SJCRH30 (cell line): Measurements from ENCODE around the gene CAPG. TPM values are rescaled to one million over a fixed set of nuclear protein-coding genes. Genes with fewer than 3 reads are reported as not detected.

Source experiments
- DNase-seq, 2 experiments: peaks; one replicate each; pipeline ENCODE4 v3.0.0-alpha.2; 2015 to 2020
- H3K27ac ChIP-seq: fragments of 250-450 bp; sonication (Bioruptor Pico); 2 replicates; pipeline ENCODE4 v1.5.1; 2020; ENCODE audit warnings: mild to moderate bottlenecking, moderate library complexity
- H3K27me3 ChIP-seq: fragments of 250-450 bp; sonication (Bioruptor Pico); 2 replicates; pipeline ENCODE4 v1.5.1; 2020; ENCODE audit warnings: mild to moderate bottlenecking, moderate library complexity
- H3K36me3 ChIP-seq: fragments of 250-450 bp; sonication (Bioruptor Pico); 2 replicates; pipeline ENCODE4 v1.5.1; 2020; ENCODE audit warnings: mild to moderate bottlenecking, moderate library complexity
- H3K4me1 ChIP-seq: fragments of 250-450 bp; sonication (Bioruptor Pico); 2 replicates; pipeline ENCODE4 v1.5.1; 2020; ENCODE audit warnings: mild to moderate bottlenecking, moderate library complexity
- H3K4me3 ChIP-seq: fragments of 250-450 bp; sonication (Bioruptor Pico); 2 replicates; pipeline ENCODE4 v1.5.1; 2020; ENCODE audit warnings: mild to moderate bottlenecking, moderate library complexity
- H3K9me3 ChIP-seq: fragments of 250-450 bp; sonication (Bioruptor Pico); replicated peaks from 2 replicates; pipeline ENCODE4 v1.5.1; 2020; ENCODE audit warnings: mild to moderate bottlenecking, moderate library complexity
- total RNA-seq: library from RNA; depleted of rRNA; stranded (reverse); fragments of >200 nt; shearing (Covaris generic); gene quantifications from 2 replicates; pipeline ENCODE4 v1.2.3, GENCODE V29; 2014; rRNA removed

The CAPG gene
- 0.43 and 1.1 TPM in 2 replicates for total RNA-seq

GRCh38 chr2:85409845-85410583 lies at the start of gene CAPG:
Gene CAPG, minus strand, starts transcription at chr2:85410366. Its CDS starts 8,221 bp downstream, at chr2:85402145.
- DNase-seq, result no peak
- H3K4me3 ChIP-seq, result no peak within 1 kb of the TSS
- H3K4me1 ChIP-seq, result peaks cover 4% of the 10 kb centered on the region; the same call in 1 of the 2 replicates
- H3K27me3 ChIP-seq, result no peaks in the 10 kb centered on the region
- no peaks in the 10 kb centered on the region for H3K36me3 ChIP-seq
- H3K27ac ChIP-seq, result no peak within 1 kb of the TSS
- H3K9me3 ChIP-seq, result no peaks in the 10 kb centered on the region

GRCh38 chr2:85459771-85460170 lies 49.6 kb upstream of the CAPG start:
- H3K36me3 ChIP-seq, result no peaks in the 10 kb centered on the region
- no peaks in the 10 kb centered on the region for H3K9me3 ChIP-seq
- H3K4me3 ChIP-seq, result no peak overlapping the region
- no peak overlapping the region for H3K27ac ChIP-seq
- DNase-seq, result no peak
- H3K4me1 ChIP-seq, result no peaks in the 10 kb centered on the region
- H3K27me3 ChIP-seq, result no peaks in the 10 kb centered on the region

GRCh38 chr2:85458601-85459563 lies 48.7 kb upstream of the CAPG start:
- H3K4me3 ChIP-seq, result no peak overlapping the region

GRCh38 chr2:85457877-85458316 lies 47.7 kb upstream of the CAPG start:
- no peaks in the 10 kb centered on the region for H3K4me1 ChIP-seq
- H3K9me3 ChIP-seq, result no peaks in the 10 kb centered on the region
- H3K27ac ChIP-seq, result no peak overlapping the region
- no peaks in the 10 kb centered on the region for H3K27me3 ChIP-seq
- DNase-seq, result no peak
- no peaks in the 10 kb centered on the region for H3K36me3 ChIP-seq
- H3K4me3 ChIP-seq, result no peak overlapping the region

More at GRCh38 chr2:85458601-85459563, 48.7 kb upstream of the CAPG start:
- H3K27ac ChIP-seq, result no peak overlapping the region
- no peaks in the 10 kb centered on the region for H3K9me3 ChIP-seq
- no peaks in the 10 kb centered on the region for H3K4me1 ChIP-seq
- no peaks in the 10 kb centered on the region for H3K36me3 ChIP-seq
- H3K27me3 ChIP-seq, result no peaks in the 10 kb centered on the region
- DNase-seq, result no peak

GRCh38 chr2:85457043-85457442 lies 46.9 kb upstream of the CAPG start:
- Histone ChIP-seq H3K9me3 (no peaks in the 10 kb centered on the region), H3K36me3 (no peaks in the 10 kb centered on the region), H3K27me3 (no peaks in the 10 kb centered on the region), H3K27ac (no peak overlapping the region), H3K4me1 (no peaks in the 10 kb centered on the region), H3K4me3 (no peak overlapping the region)
- DNase-seq, result no peak

- Histone ChIP-seq H3K27ac (no peak overlapping the region), H3K9me3 (no peaks in the 10 kb centered on the region), H3K4me1 (no peaks in the 10 kb centered on the region), H3K4me3 (no peak overlapping the region), H3K36me3 (no peaks in the 10 kb centered on the region), H3K27me3 (no peaks in the 10 kb centered on the region)
- no peak for DNase-seq
These were observed 45.5 kb upstream of the CAPG start for GRCh38 chr2:85455552-85456090.

GRCh38 chr2:85453571-85453970 lies 43.4 kb upstream of the CAPG start:
- Histone ChIP-seq H3K27me3 (no peaks in the 10 kb centered on the region), H3K27ac (no peak overlapping the region)
- DNase-seq, result no peak

GRCh38 chr2:85452237-85452636 lies 42.1 kb upstream of the CAPG start:
- H3K4me3 ChIP-seq, result no peak overlapping the region
- no peaks in the 10 kb centered on the region for H3K36me3 ChIP-seq
- no peaks in the 10 kb centered on the region for H3K27me3 ChIP-seq
- DNase-seq, result peak in 1 of 2 experiments; percentile 27
- no peak overlapping the region for H3K27ac ChIP-seq
- no peaks in the 10 kb centered on the region for H3K9me3 ChIP-seq
- no peaks in the 10 kb centered on the region for H3K4me1 ChIP-seq

More at GRCh38 chr2:85453571-85453970, 43.4 kb upstream of the CAPG start:
- no peaks in the 10 kb centered on the region for H3K4me1 ChIP-seq
- H3K4me3 ChIP-seq, result no peak overlapping the region
- H3K36me3 ChIP-seq, result no peaks in the 10 kb centered on the region
- no peaks in the 10 kb centered on the region for H3K9me3 ChIP-seq

- Histone ChIP-seq H3K27ac (no peak overlapping the region), H3K36me3 (no peaks in the 10 kb centered on the region), H3K27me3 (no peaks in the 10 kb centered on the region), H3K4me3 (no peak overlapping the region), H3K9me3 (no peaks in the 10 kb centered on the region), H3K4me1 (peaks cover 20% of the 10 kb centered on the region)
- DNase-seq, result no peak
These were observed 39.0 kb upstream of the CAPG start for GRCh38 chr2:85449214-85449588.

GRCh38 chr2:85448461-85449213 lies 38.5 kb upstream of the CAPG start:
- no peak overlapping the region for H3K27ac ChIP-seq
- no peaks in the 10 kb centered on the region for H3K36me3 ChIP-seq
- no peaks in the 10 kb centered on the region for H3K27me3 ChIP-seq
- H3K4me1 ChIP-seq, result peaks cover 20% of the 10 kb centered on the region
- DNase-seq, result no peak
- H3K9me3 ChIP-seq, result no peaks in the 10 kb centered on the region
- H3K4me3 ChIP-seq, result no peak overlapping the region

- Histone ChIP-seq H3K36me3 (no peaks in the 10 kb centered on the region), H3K4me3 (no peak overlapping the region), H3K9me3 (no peaks in the 10 kb centered on the region), H3K27me3 (no peaks in the 10 kb centered on the region), H3K27ac (no peak overlapping the region), H3K4me1 (peaks cover 20% of the 10 kb centered on the region)
- no peak for DNase-seq
These were observed 37.0 kb upstream of the CAPG start for GRCh38 chr2:85447222-85447585.

- peak in 1 of 2 experiments; percentile 66 for DNase-seq
These were observed 36.4 kb upstream of the CAPG start for GRCh38 chr2:85446296-85447221.

More at GRCh38 chr2:85446296-85447221, 36.4 kb upstream of the CAPG start:
- Histone ChIP-seq H3K4me1 (peaks cover 20% of the 10 kb centered on the region), H3K27me3 (no peaks in the 10 kb centered on the region), H3K4me3 (no peak overlapping the region), H3K9me3 (no peaks in the 10 kb centered on the region), H3K27ac (peak overlapping the region; percentile 55), H3K36me3 (no peaks in the 10 kb centered on the region)
